Neural cell (in vitro differentiated cells): ENCODE measurements around the gene OXLD1. TPM values are rescaled to one million over a fixed set of nuclear protein-coding genes. Genes with fewer than 3 reads are reported as not detected.

Experiments
- H2AFZ ChIP-seq: fragments of 200-600, 300-800 bp; sonication (generic), shearing (Covaris generic); 2 replicates; pipeline ENCODE4 v1.6.0; 2014; ENCODE audit warnings: low read depth, mild to moderate bottlenecking, antibody characterized with exemption, low read length, moderate library complexity
- H3F3A ChIP-seq: fragments of 200-600 bp; shearing (Covaris generic); 2 replicates; pipeline ENCODE4 v1.6.1; 2016; ENCODE audit warnings: mild to moderate bottlenecking, moderate library complexity, mixed read lengths, antibody characterized with exemption, low read length; ENCODE audit not compliant: insufficient read depth, poor library complexity, severe bottlenecking
- H3K27ac ChIP-seq: fragments of 200-600, 300-800 bp; sonication (generic), shearing (Covaris generic); 2 replicates; pipeline ENCODE4 v1.5.1; 2014; ENCODE audit warnings: mild to moderate bottlenecking, low read length, moderate library complexity
- H3K27me3 ChIP-seq: fragments of 300-800, 200-600 bp; sonication (generic), shearing (Covaris generic); 2 replicates; pipeline ENCODE4 v1.6.0; 2014; ENCODE audit warnings: mild to moderate bottlenecking, low read depth, low read length, moderate library complexity; ENCODE audit not compliant: insufficient read depth
- H3K36me3 ChIP-seq: fragments of 300-800, 200-600 bp; sonication (generic), shearing (Covaris generic); 2 replicates; pipeline ENCODE4 v1.5.1; 2014; ENCODE audit warnings: mild to moderate bottlenecking, antibody characterized with exemption, low read length, moderate library complexity; ENCODE audit not compliant: insufficient read depth
- H3K4me2 ChIP-seq: fragments of 300-800, 200-600 bp; sonication (generic), shearing (Covaris generic); 2 replicates; pipeline ENCODE4 v1.6.0; 2014; ENCODE audit warnings: mild to moderate bottlenecking, low read length
- H3K4me3 ChIP-seq: fragments of 300-800, 200-600 bp; sonication (generic), shearing (Covaris generic); 2 replicates; pipeline ENCODE4 v1.5.1; 2014; ENCODE audit warnings: mild to moderate bottlenecking, low read length, moderate library complexity
- H3K79me2 ChIP-seq: fragments of 200-600 bp; shearing (Covaris generic); replicated peaks from 2 replicates; pipeline ENCODE4 v1.6.0; 2014; ENCODE audit warnings: mild to moderate bottlenecking, low read length, moderate library complexity; ENCODE audit not compliant: insufficient read depth
- H3K9ac ChIP-seq: fragments of 300-800, 200-600 bp; sonication (generic), shearing (Covaris generic); 2 replicates; pipeline ENCODE4 v1.6.1; 2016; ENCODE audit warnings: mild to moderate bottlenecking, low read length, mixed read lengths
- H3K9me2 ChIP-seq: fragments of 200-600 bp; shearing (Covaris generic); 2 replicates; pipeline ENCODE4 v1.6.1; 2016; ENCODE audit warnings: mild to moderate bottlenecking, low read length, mixed read lengths; ENCODE audit not compliant: insufficient read depth
- H3K9me3 ChIP-seq: fragments of 200-600, 300-800 bp; sonication (generic), shearing (Covaris generic); 2 replicates; pipeline ENCODE4 v1.6.1; 2016; ENCODE audit warnings: mild to moderate bottlenecking, mixed run types, low read length, moderate library complexity, mixed read lengths
- H4K20me1 ChIP-seq: fragments of 200-600 bp; shearing (Covaris generic); 2 replicates; pipeline ENCODE4 v1.6.1; 2016; ENCODE audit warnings: mild to moderate bottlenecking, mixed run types; ENCODE audit not compliant: insufficient read depth
- EP300 ChIP-seq: fragments of 450-650 bp; conservative IDR thresholded peaks from 2 replicates; pipeline ENCODE4 v1.6.1; 2014; ENCODE audit warnings: antibody characterized with exemption, mild to moderate bottlenecking, moderate library complexity; ENCODE audit not compliant: poor library complexity, severe bottlenecking
- EZH2 ChIP-seq: fragments of 200-600, 300-800 bp; shearing (Covaris generic), sonication (generic); IDR thresholded peaks from 2 replicates; pipeline ENCODE4 v1.6.1; 2014; ENCODE audit warnings: antibody characterized with exemption, low read length, borderline replicate concordance, mild to moderate bottlenecking; ENCODE audit not compliant: insufficient read depth, poor library complexity, severe bottlenecking
- MXI1 ChIP-seq: fragments of 450-650 bp; conservative IDR thresholded peaks from 2 replicates; pipeline ENCODE4 v1.6.1; 2014; ENCODE audit warnings: antibody characterized with exemption, mild to moderate bottlenecking; ENCODE audit not compliant: poor library complexity, severe bottlenecking
- POLR2AphosphoS5 ChIP-seq: IDR thresholded peaks from 2 replicates; pipeline ENCODE4 v1.6.1; 2012
- RAD21 ChIP-seq: fragments of 450-650 bp; conservative IDR thresholded peaks from 2 replicates; pipeline ENCODE4 v1.6.1; 2014; ENCODE audit warnings: antibody characterized with exemption, mild to moderate bottlenecking, moderate library complexity
- REST ChIP-seq: IDR thresholded peaks from 2 replicates; pipeline ENCODE4 v1.6.1; 2012; ENCODE audit warnings: borderline replicate concordance
- SMC3 ChIP-seq: fragments of 450-650 bp; conservative IDR thresholded peaks from 2 replicates; pipeline ENCODE4 v1.6.1; 2014; ENCODE audit warnings: antibody characterized with exemption, mild to moderate bottlenecking, moderate library complexity; ENCODE audit not compliant: poor library complexity
- TAF1 ChIP-seq: IDR thresholded peaks from 2 replicates; pipeline ENCODE4 v1.6.1; 2012; ENCODE audit warnings: low read depth
- polyA plus RNA-seq: library from polyadenylated mRNA; depleted of rRNA; stranded (reverse); fragments of >200 nt; gene quantifications from 2 replicates; pipeline ENCODE4 v1.2.3, GENCODE V29; 2014
- TF ChIP-seq, protein P1 (sequence below): fragments of 450-650 bp; IDR thresholded peaks from 2 replicates; pipeline ENCODE4 v1.5.1; 2014; ENCODE audit warnings: antibody characterized with exemption, mild to moderate bottlenecking, moderate library complexity; ENCODE audit not compliant: poor library complexity, severe bottlenecking

OXLD1 gene
- polyA plus RNA-seq, 1 donor from 2014 or later, result 61.0 TPM

GRCh38 chr17:81636505-81637288 lies 29.7 kb downstream of the OXLD1 start, which contains the start of the genes NPLOC4 and TSPAN10:
Gene NPLOC4, minus strand, starts transcription at chr17:81637112. Its CDS starts 182 bp downstream, at chr17:81636930.
Gene TSPAN10, plus strand, starts transcription at chr17:81637196. Its CDS starts 5,217 bp downstream, at chr17:81642413.
- Histone ChIP-seq H3K79me2 (peaks cover 38% of the 10 kb centered on the region), H3K36me3 (no peaks in the 10 kb centered on the region), H3K4me3 (peak within 1 kb of the TSS; percentile 95), H3K9ac (peak within 1 kb of the TSS; percentile 87), H3K9me3 (no peaks in the 10 kb centered on the region), H3K27me3 (no peaks in the 10 kb centered on the region), H3F3A (no peaks in the 10 kb centered on the region), H3K27ac (peak within 1 kb of the TSS; percentile 78), H3K4me2 (peak within 1 kb of the TSS; percentile 81), H3K9me2 (no peaks in the 10 kb centered on the region), H2AFZ (peak within 1 kb of the TSS; percentile 45), H4K20me1 (no peaks in the 10 kb centered on the region)
- TF ChIP-seq POLR2AphosphoS5 (peak; percentile 91), EZH2 (no peak), MXI1 (peak; percentile 66), SMC3 (peak; percentile 36), EP300 (peak; percentile 69), REST (peak; percentile 61), RAD21 (peak; percentile 34), TAF1 (peak; percentile 96)
- TF ChIP-seq, protein P1, sequence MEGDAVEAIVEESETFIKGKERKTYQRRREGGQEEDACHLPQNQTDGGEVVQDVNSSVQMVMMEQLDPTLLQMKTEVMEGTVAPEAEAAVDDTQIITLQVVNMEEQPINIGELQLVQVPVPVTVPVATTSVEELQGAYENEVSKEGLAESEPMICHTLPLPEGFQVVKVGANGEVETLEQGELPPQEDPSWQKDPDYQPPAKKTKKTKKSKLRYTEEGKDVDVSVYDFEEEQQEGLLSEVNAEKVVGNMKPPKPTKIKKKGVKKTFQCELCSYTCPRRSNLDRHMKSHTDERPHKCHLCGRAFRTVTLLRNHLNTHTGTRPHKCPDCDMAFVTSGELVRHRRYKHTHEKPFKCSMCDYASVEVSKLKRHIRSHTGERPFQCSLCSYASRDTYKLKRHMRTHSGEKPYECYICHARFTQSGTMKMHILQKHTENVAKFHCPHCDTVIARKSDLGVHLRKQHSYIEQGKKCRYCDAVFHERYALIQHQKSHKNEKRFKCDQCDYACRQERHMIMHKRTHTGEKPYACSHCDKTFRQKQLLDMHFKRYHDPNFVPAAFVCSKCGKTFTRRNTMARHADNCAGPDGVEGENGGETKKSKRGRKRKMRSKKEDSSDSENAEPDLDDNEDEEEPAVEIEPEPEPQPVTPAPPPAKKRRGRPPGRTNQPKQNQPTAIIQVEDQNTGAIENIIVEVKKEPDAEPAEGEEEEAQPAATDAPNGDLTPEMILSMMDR, result no peak

GRCh38 chr17:81635973-81636504 lies 30.4 kb downstream of the OXLD1 start:
- Histone ChIP-seq H3F3A (no peaks in the 10 kb centered on the region), H3K27me3 (no peaks in the 10 kb centered on the region), H3K4me2 (peak overlapping the region; percentile 81), H3K9me2 (no peaks in the 10 kb centered on the region), H2AFZ (peak overlapping the region; percentile 27), H3K9ac (peak overlapping the region; percentile 87), H3K27ac (peak overlapping the region; percentile 78), H3K79me2 (peaks cover 41% of the 10 kb centered on the region), H3K36me3 (no peaks in the 10 kb centered on the region), H3K9me3 (no peaks in the 10 kb centered on the region), H4K20me1 (no peaks in the 10 kb centered on the region), H3K4me3 (peak overlapping the region; percentile 95)
- TF ChIP-seq, protein P1, result no peak
- no peak for TF ChIP-seq EP300
- TF ChIP-seq REST, result no peak
- no peak for TF ChIP-seq POLR2AphosphoS5
- TF ChIP-seq SMC3, result no peak
- no peak for TF ChIP-seq TAF1
- TF ChIP-seq RAD21, result no peak
- no peak for TF ChIP-seq MXI1
- no peak for TF ChIP-seq EZH2
